ENCODE data around the gene MINAR1.

Gene MINAR1

GRCh38 chr15:79466488-79466887 lies 34.4 kb downstream of the MINAR1 start:
- DNase-seq, result no peak

- no peak for DNase-seq
Observed at GRCh38 chr15:79467865-79468586, 35.9 kb downstream of the MINAR1 start.

- DNase-seq, result no peak
Observed at GRCh38 chr15:79472446-79472845, 40.3 kb downstream of the MINAR1 start.

- no peak for DNase-seq
Observed at GRCh38 chr15:79474252-79474651, 42.1 kb downstream of the MINAR1 start.

- no peak for DNase-seq
Observed at GRCh38 chr15:79475306-79475705, 43.2 kb downstream of the MINAR1 start.

- no peak for DNase-seq
Observed at GRCh38 chr15:79478108-79478507, 46.0 kb downstream of the MINAR1 start.

- no peak for DNase-seq
Observed at GRCh38 chr15:79479616-79480015, 47.5 kb downstream of the MINAR1 start.

GRCh38 chr15:79481793-79482192 lies 49.7 kb downstream of the MINAR1 start:
- DNase-seq, result no peak

All from activated gamma-delta T cell treated with Interleukin-2 at 50 U/mL for 16 hours (primary cell).